LHCN-M2 (cell line): ENCODE data around the gene AFF2. TPM values are rescaled to one million over a fixed set of nuclear protein-coding genes. Genes with fewer than 3 reads are reported as not detected.

Experiments
- DNase-seq: peaks from one replicate; pipeline ENCODE4 v3.0.0-alpha.2; 2012; ENCODE audit warnings: low read depth
- total RNA-seq: library from RNA; depleted of rRNA; stranded (reverse); fragments of >200 nt; gene quantifications from 2 replicates; pipeline ENCODE4 v1.2.3, GENCODE V29; 2014

Gene AFF2
- total RNA-seq, 1 experiment from 2014 or later = 5.9 TPM

DNA sequence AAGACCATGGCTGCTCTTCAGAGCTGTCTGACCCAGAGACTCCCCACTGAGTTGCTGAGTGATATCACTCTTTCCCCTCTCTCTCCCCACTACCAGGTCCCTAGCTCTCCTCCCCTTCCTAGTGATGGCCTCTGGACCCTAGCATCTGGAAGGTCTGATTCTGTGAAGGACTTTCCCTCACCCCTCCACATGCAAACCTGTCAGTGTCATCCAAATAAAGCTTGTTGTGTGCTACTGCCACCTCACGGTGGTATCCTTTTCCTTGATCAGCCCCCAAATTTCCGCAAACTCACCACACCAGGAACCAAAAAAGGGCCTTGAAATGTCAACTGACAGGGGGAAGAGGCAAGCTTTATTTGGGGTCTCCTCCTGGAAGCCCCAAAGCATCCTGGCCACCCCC is 504.5 kb downstream of the AFF2 start:
- no peak for DNase-seq

DNA sequence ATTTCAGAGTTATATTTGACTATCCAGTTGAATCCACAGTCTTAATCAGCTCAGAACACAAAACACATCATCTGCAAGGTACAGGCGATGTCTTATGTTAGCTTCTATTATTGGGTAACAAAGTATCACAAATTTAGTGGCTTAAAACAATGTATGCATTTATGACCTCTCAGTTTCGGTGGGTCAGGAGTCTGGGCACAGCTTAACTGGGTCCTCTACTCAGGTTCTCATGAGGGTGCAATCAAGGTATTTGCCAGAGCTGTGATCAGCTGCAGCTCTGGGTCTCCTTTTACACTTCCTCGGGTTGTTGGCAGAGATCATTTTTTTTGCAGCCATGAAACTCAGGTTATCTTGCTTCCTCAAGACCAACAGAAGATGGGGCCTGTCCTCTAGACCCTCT is 505.8 kb downstream of the AFF2 start:
- no peak for DNase-seq

GRCh38 chrX:149007423-149007822 is 507.0 kb downstream of the AFF2 start:
- no peak for DNase-seq

GRCh38 chrX:149010013-149010852 is 509.8 kb downstream of the AFF2 start:
- DNase-seq = no peak

DNA sequence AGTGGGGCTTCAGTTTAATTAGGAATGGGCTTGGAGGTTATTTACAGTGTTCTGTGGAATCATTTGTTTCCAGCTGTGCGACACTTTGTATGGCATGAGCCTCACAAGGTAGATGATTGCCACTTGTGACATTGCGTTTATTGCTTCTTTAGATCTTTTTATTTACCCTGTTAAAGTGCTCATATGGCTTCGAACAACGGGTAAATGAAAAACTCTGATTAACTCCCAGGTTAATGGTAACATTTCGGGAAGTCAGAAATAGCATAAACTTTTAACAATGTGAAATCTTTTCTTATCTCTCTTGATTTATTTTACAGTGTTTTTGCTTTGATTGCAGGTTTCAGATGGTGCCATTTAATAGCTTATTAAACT is 510.4 kb downstream of the AFF2 start:
- no peak for DNase-seq

- no peak for DNase-seq
Measured at GRCh38 chrX:149013081-149013480, 512.7 kb downstream of the AFF2 start.

GRCh38 chrX:149021159-149021558 is 520.7 kb downstream of the AFF2 start:
- peak; percentile 5 for DNase-seq

DNA sequence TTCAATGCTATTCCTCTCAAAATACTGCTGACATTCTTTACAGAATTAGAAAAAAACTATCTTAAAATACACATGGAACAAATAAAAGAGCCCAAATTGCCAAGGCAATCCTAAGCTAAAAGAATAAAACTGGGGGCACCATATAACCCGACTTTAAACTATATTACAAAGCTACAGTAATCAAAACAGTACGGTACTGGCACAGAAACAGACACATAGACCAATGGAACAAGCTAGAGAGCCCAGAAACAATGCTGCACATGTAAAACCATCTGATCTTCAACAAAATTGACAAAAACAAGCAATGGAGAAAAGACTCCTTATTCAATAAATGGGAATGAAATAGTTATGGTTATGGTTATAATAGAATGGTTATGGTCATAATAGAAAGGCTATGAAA is 522.1 kb downstream of the AFF2 start:
- DNase-seq = no peak

DNA sequence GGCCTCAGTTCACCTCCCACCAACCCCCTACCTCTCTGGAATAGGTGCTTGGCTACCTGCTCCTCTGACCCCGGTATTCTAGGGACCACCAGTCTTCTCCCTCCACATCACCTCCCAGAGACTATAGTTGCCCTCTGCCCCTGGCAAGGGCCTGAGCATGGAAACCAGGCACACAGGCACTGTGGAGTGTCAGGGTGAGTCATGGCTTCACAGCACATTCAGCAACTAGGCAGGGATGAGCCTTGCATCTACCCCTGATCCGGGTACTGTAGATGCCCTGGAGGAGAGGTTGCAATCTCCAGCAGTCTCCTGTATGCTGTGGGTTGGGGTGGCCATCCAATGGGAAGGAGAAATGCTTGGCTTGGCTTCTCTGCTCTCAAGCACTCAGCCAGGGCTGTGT is 532.0 kb downstream of the AFF2 start:
- DNase-seq = peak; percentile 9

DNA sequence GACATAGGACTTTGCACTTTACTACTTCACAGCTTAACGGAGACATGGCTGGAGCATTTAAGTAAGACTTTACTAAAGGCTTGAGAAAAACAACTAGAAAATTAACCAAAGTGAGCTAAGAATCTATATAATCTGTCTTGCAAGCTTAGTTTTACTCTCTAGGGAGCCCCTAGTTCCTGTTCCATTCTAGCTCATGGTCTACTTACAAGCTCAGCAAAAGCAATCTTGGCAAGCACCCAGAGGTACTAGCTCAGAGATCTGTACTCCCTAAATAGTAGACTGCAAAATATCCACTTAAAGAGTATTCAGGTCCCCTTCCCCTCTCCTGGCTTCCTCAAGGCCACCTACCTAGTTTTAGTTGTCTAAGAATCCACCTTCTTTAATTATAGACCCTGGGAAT is 535.7 kb downstream of the AFF2 start:
- DNase-seq = no peak

- no peak for DNase-seq
Measured at GRCh38 chrX:149037281-149037870, 537.0 kb downstream of the AFF2 start.

- DNase-seq = no peak
Measured at GRCh38 chrX:149039057-149039456, 538.6 kb downstream of the AFF2 start.

GRCh38 chrX:149040873-149041535 is 540.6 kb downstream of the AFF2 start:
- peak; percentile 56 for DNase-seq

DNA sequence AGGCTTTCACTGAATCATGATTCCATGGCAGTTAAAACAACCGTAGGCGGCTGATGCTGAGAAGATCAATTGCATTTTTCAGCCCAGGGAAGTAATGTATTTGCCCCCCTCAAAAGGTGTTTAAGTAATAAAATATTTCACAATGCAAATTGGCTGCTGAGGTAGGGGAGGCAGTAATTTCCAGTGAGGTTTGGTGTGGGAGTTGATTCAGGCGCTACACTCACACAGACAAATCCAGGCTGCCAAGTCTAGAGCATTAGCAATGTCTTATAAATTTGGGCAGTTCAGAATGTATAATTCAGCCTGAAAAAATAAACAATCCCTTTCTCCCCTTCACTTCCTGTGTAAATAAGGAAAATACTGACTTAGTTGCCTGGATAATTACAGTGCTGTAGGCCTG is 543.0 kb downstream of the AFF2 start:
- no peak for DNase-seq

- no peak for DNase-seq
Measured at GRCh38 chrX:149044471-149044870, 544.1 kb downstream of the AFF2 start.

DNA sequence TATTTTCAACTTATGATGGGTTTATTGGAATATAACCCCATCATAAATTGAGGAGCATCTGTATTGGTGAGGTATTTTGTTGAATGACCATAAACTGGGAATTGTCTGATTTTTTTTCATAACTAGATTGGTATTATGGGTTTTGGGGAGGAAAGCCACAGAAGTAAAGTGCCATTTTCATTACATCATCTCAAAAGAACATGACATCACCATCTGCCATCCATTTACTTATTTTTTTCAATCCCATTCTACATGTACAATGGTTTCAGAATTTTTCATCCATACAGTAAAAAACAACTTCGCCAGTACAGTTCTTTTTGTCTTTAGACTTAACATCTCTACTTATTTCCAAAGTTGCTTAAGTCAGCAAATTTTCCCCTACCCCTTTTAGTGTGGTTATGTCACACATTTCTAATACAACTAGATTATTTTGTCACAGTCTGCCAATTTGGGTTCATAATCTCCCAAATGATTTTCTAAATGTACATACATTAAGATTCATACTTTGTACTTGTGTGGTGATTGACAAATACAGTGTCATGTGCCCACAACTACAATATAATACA is 545.3 kb downstream of the AFF2 start:
- no peak for DNase-seq
